SJSA1 (cell line): ENCODE results near the gene DMTF1. TPM values are rescaled to one million over a fixed set of nuclear protein-coding genes. Genes with fewer than 3 reads are reported as not detected.

Source experiments
- DNase-seq, 2 experiments: peaks; one replicate each; pipeline ENCODE4 v3.0.0-alpha.2; 2015 to 2020; ENCODE audit warnings: low spot score in 2 of 2, low read depth in 1 of 2
- H3K27ac ChIP-seq: fragments of 250-450 bp; sonication (Bioruptor Pico); 2 replicates; pipeline ENCODE4 v1.5.1; 2020; ENCODE audit warnings: mild to moderate bottlenecking, moderate library complexity
- H3K27me3 ChIP-seq: fragments of 250-450 bp; sonication (Bioruptor Pico); replicated peaks from 2 replicates; pipeline ENCODE4 v1.5.1; 2020; ENCODE audit warnings: mild to moderate bottlenecking, moderate library complexity
- H3K36me3 ChIP-seq: fragments of 250-450 bp; sonication (Bioruptor Pico); 2 replicates; pipeline ENCODE4 v1.5.1; 2020; ENCODE audit warnings: mild to moderate bottlenecking
- H3K4me1 ChIP-seq: fragments of 250-450 bp; sonication (Bioruptor Pico); replicated peaks from 2 replicates; pipeline ENCODE4 v1.6.1; 2021; ENCODE audit warnings: mild to moderate bottlenecking
- H3K4me3 ChIP-seq: fragments of 250-450 bp; sonication (Bioruptor Pico); 2 replicates; pipeline ENCODE4 v1.5.1; 2020; ENCODE audit warnings: mild to moderate bottlenecking
- H3K9me3 ChIP-seq: fragments of 250-450 bp; sonication (Bioruptor Pico); replicated peaks from 2 replicates; pipeline ENCODE4 v1.5.1; 2020; ENCODE audit warnings: mild to moderate bottlenecking
- total RNA-seq: library from RNA; depleted of rRNA; stranded (reverse); fragments of >200 nt; shearing (Covaris generic); gene quantifications from 2 replicates; pipeline ENCODE4 v1.2.3, GENCODE V29; 2014

DMTF1 gene
- total RNA-seq, 1 experiment from 2014 or later: 52.1 TPM

DNA sequence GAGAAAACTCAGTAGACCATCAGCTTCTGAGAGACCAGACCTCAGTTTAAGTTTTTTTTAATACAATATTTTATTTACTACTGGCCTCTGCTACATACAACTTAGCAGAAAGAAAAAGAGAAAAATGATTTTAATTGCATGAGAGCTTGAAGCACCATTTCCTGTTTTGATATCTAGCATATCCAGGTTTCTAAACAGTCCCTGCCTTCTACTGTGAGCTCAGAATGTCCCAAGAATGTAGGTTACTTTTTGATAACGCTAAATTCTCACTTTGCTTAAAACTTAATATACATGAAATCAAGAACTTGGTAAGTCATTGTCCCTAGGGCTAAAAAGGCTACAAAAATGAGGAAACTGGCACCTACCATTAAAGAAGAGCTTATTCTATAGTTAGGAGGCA, 60.2 kb downstream of the DMTF1 start:
- Histone ChIP-seq H3K4me3 (no peak overlapping the region), H3K27me3 (no peaks in the 10 kb centered on the region), H3K4me1 (peaks cover 64% of the 10 kb centered on the region), H3K27ac (peak overlapping the region; percentile 70), H3K36me3 (peaks cover 54% of the 10 kb centered on the region), H3K9me3 (no peaks in the 10 kb centered on the region)
- DNase-seq: no peak

DNA sequence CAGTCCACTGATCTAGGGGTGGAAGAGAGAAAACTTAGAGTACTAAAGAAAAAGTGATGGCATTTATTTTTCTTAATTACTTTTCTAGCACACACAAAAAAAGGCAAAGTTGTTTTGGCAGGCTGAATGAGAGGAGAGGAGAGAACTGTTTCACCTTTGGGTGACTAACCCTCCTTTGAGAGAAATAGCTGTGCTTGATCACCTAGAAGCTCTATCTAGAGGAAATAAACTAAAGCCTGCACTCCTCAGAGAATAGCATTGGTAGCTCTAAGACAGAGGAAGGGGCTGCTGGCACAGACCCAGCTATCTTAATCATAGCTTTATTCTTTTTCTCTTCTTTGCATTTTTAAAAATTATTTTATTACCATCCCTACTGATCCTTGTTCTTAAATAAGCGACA, 61.0 kb downstream of the DMTF1 start:
- H3K9me3 ChIP-seq: no peaks in the 10 kb centered on the region
- peaks cover 68% of the 10 kb centered on the region for H3K4me1 ChIP-seq
- DNase-seq: no peak
- H3K4me3 ChIP-seq: no peak overlapping the region
- peak overlapping the region; percentile 70 for H3K27ac ChIP-seq
- H3K27me3 ChIP-seq: no peaks in the 10 kb centered on the region
- H3K36me3 ChIP-seq: peaks cover 55% of the 10 kb centered on the region

DNA sequence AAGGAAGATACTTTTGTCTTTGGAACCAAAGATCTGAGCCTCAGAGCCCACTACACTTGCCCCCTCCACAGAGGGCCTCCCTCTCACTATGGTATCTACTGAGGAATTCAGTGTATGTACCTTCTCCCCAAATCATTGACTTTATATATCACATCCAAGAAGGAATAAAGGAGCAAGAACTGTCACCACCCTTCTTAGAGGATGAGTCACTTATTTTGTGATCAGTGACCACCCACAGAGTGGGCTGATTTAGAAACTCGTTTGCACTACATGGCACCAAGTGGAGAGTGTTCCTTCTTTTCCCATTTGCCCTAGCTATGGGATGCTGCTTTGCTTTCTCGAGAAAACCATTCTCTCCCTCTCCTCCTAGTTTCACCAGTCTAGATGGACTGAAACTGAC, 61.6 kb downstream of the DMTF1 start:
- no peaks in the 10 kb centered on the region for H3K27me3 ChIP-seq
- peak overlapping the region; percentile 70 for H3K27ac ChIP-seq
- peaks cover 51% of the 10 kb centered on the region for H3K36me3 ChIP-seq
- peaks cover 68% of the 10 kb centered on the region for H3K4me1 ChIP-seq
- H3K9me3 ChIP-seq: no peaks in the 10 kb centered on the region
- peak; percentile 74 to 89 for DNase-seq
- no peak overlapping the region for H3K4me3 ChIP-seq

DNA sequence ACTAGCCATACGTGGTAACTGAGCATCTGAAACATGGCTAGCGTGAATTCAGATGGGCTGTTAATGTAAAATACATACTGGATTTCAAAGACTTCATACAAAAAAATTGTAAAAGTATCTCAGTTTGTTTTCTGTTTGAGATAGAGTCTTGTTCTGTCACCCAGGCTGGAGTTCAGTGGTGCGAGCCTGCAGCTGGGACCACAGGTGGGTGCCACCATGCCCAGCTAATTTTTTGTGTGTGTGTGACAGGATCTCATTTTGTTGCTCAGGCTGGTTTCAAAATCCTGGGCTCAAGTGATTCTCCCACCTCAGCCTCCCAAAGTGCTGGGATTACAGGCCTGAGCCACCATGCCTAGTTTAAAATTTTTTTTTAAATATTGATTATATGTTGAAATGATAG, 62.8 kb downstream of the DMTF1 start:
- DNase-seq: no peak
- Histone ChIP-seq H3K4me3 (no peak overlapping the region), H3K36me3 (peaks cover 55% of the 10 kb centered on the region)

DNA sequence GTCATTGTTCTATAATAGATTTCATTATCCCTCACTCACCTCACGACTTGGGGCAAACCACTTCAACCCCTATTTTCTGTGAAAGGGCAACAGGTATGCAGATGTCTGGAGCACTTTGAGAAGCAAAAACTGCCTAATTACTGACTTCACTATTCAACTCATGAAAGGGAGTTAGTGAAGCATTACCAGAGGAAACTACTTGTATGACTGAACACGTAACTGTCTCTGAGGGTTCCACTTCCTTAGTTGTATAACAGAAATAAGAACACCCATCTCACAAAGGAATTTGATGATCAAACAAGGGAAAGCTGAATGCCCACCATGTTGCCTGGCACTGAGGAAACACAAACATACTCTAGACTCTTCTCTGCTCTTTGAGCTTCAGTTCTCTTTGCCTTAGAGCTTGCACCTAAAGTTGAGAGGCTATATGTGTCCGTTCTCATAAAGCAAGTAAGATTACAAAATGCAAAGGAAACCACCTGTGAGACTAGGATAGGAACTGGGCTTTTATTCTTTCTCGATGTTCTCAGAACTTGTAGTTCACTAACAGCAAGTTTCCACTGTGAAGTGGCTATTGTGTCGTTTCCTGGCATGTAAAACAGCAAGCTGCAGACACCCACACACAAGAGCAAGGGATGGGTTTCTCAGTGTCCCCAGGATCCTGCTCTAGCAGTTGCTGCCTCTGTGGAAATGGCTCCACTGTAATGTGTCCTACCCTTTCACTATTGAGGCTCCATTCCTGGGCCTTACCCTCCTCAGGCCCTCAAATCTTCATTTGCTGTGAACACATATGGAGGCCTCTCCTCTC, 64.7 kb downstream of the DMTF1 start:
- peaks cover 63% of the 10 kb centered on the region for H3K4me1 ChIP-seq
- H3K4me3 ChIP-seq: no peak overlapping the region
- H3K27me3 ChIP-seq: no peaks in the 10 kb centered on the region
- DNase-seq: no peak
- H3K9me3 ChIP-seq: no peaks in the 10 kb centered on the region
- peaks cover 39% of the 10 kb centered on the region for H3K36me3 ChIP-seq
- peak overlapping the region; percentile 57 for H3K27ac ChIP-seq

More for the DNA sequence above, 62.8 kb downstream of the DMTF1 start:
- Histone ChIP-seq H3K27ac (peak overlapping the region; percentile 70), H3K27me3 (no peaks in the 10 kb centered on the region), H3K9me3 (no peaks in the 10 kb centered on the region), H3K4me1 (peaks cover 68% of the 10 kb centered on the region)

DNA sequence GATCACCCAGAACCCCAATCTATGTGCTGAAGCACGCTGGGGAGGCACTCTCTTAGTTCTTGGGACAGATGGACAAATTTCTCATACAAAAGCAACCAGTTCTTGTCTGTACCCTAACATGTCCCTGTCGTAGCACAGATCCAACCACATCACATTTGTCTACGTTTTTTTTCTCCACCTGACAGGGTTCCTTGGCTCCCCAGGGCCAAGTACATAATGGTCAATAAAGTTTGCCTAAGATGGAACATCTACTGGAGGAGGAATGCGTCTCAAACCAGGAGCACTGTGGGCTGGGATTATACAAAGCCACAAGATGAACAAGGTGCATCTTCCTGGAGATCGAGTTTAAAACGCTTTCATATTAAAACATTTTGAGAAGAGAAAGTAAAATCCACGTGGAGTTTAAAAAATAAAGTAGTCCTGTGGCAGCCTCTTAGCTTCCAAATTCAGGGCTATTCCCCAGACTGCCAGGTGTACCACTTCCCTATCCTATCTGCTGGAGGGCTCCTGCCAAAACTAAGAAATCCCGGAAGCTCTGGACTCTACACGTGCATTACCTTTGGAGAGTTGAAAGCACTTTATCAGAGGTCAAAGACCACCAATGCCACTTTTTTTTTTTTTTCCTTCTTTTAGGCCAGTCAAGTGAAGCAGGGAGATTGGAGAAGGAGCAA, 65.9 kb downstream of the DMTF1 start:
- H3K9me3 ChIP-seq: no peaks in the 10 kb centered on the region
- H3K4me1 ChIP-seq: peaks cover 51% of the 10 kb centered on the region
- no peak for DNase-seq
- H3K4me3 ChIP-seq: peak overlapping the region; percentile 72; the same call in 1 of the 2 replicates
- no peaks in the 10 kb centered on the region for H3K27me3 ChIP-seq
- no peak overlapping the region for H3K27ac ChIP-seq
- H3K36me3 ChIP-seq: peaks cover 28% of the 10 kb centered on the region

DNA sequence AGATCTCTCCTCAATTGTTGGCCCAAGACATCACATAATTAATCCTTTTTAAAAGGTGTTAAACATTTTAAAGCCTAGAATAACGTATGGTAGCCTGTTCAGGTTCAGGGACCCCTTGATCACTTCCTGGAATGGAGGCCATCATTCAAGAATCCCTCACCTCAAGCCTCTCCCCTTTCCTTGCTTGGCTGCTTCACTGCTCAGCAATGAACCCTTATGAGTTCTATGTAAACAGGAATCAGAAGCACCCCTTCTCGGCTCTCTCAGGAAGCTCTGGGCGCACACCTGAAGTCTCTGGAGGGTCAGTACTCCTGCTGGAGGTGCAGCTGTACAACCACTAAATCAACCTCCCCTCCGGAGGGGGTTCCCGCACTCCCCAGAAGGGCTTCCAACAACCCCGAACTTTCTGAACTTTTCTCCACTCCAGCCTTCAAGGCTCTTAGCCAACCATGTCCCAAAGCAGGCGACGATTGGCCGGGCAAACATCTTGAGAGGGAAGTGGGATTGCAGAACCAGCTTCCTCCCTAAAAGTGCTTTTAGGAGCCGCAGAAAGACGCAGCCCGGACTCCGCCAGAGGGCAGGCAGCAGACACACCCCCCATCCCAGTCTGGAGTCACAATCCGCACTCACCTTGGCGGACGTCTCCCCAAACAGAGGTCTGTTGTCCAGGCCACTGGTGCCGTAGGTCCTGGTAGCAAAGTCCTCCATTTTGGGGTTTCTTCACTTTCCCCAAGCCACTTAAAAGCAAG, 66.7 kb downstream of the DMTF1 start:
- Histone ChIP-seq H3K27ac (peak overlapping the region; percentile 55), H3K4me3 (peak overlapping the region; percentile 72), H3K27me3 (no peaks in the 10 kb centered on the region), H3K4me1 (peaks cover 42% of the 10 kb centered on the region), H3K36me3 (peaks cover 28% of the 10 kb centered on the region), H3K9me3 (no peaks in the 10 kb centered on the region)
- peak; percentile 53 to 60 for DNase-seq

DNA sequence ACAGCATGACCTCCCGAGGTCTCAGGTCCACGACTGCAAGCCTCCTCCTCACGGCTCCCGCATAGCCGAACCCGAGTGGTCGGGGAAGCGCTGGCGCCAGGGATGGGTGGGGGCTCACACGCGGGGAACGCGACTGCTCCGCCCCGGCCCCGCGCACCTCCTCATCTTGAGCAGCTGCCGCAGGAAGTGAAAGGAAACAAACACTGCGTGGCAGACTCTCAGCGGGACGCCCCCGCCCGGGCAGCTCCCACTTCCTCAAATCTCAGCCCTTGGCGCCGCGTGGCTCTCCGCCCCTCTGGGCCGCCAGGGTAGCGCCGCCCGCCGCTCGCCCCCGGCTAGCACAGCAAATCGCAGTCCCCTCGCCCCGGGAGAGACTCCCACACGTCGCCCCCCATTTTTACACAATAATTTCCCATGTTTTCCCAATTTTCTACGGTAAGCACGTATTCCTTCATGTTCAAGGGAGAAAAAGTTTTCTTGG, 67.3 kb downstream of the DMTF1 start, which contains the start of gene TMEM243:
Gene TMEM243, minus strand, starts transcription at position 188 of the 481 bp plus-strand sequence. CDS start 229 bp downstream, outside the sequence.
- H3K4me3 ChIP-seq: peak within 1 kb of the TSS; percentile 72
- peak within 1 kb of the TSS; percentile 55 for H3K27ac ChIP-seq
- DNase-seq: peak in 1 of 2 experiments; percentile 77
- H3K9me3 ChIP-seq: no peaks in the 10 kb centered on the region
- H3K27me3 ChIP-seq: no peaks in the 10 kb centered on the region
- peaks cover 36% of the 10 kb centered on the region for H3K4me1 ChIP-seq
- peaks cover 28% of the 10 kb centered on the region for H3K36me3 ChIP-seq

DNA sequence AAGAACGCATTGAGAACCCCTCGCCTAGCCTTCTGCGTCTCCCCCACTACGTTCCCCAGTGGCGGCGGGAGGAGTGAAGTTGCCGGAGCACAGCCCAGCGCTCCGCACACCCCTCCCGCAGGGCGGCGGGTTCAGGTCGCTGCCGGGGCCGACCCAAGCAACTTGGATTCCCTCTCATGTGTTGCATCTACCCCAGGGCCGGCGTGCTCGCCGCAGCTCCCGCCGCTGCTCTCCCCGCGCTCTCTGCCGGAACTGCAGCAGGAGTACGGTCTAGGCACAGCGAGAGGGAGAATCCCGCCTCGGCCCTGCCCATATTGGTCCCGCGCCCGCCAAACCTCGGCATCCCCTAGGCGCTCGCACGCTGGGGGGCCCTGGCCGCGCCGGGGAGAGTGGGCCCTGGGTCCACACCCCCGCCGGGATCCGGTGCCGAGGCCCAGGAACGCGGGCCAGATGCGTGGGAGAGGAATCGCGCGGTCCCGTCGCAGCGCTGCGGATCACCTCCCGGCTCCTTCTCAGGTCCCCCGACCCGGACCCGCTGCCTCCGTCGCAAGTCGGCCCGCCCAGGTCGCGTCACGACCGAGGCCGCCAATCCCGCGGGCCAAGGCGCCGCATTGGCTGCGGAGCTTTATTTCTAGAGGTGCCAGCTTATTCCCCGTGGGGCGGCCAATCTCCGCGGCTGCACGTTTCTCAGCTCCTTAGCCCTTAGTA, 67.9 kb downstream of the DMTF1 start:
- no peaks in the 10 kb centered on the region for H3K9me3 ChIP-seq
- H3K27ac ChIP-seq: peak overlapping the region; percentile 55
- DNase-seq: peak; percentile 71 to 73
- H3K4me1 ChIP-seq: peaks cover 30% of the 10 kb centered on the region
- peak overlapping the region; percentile 72 for H3K4me3 ChIP-seq
- no peaks in the 10 kb centered on the region for H3K27me3 ChIP-seq
- H3K36me3 ChIP-seq: peaks cover 25% of the 10 kb centered on the region

DNA sequence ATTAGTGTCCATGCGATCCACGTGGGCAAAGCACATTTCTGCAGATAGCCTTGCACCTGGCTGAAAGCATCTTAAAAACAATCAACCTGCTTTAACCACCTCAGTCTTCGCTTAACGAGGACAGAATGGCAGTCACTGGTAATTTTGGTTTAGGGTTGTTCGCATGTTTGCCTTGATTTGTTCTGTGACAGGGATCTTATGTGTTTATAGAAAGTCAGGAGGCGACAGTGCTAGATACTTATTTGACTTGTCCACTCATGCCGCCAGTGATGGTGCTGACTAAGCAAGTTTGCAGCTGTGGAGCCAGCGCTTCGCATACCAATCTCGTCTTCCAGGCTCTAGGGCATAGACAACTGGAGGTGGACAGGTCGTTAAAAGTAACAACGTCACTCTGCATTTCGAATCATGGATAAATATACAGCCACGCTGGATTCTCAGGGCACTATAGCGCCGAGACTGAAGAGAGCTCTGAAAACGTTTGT, 68.5 kb downstream of the DMTF1 start:
- peaks cover 24% of the 10 kb centered on the region for H3K4me1 ChIP-seq
- H3K36me3 ChIP-seq: peaks cover 25% of the 10 kb centered on the region
- H3K9me3 ChIP-seq: no peaks in the 10 kb centered on the region
- no peaks in the 10 kb centered on the region for H3K27me3 ChIP-seq
- peak overlapping the region; percentile 72 for H3K4me3 ChIP-seq
- no peak for DNase-seq
- H3K27ac ChIP-seq: no peak overlapping the region

DNA sequence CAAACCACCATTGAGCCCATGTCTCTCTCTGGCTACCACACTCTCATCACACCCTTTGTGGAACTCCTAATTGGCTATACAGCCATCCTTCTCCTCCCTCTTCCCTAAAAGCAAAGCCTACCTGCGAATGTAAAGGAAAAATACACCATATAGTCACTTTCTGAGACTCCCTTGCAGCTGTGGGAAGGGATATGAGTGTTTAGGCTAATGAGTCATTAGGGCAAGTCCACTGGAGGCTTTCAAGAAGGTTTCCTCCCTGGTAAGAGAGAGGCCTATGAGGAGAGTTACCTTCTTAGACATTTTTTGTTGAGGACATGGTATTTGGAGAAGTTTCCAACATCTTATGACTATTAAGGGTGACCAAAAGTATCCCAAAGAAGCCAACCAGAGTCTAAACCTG, 71.4 kb downstream of the DMTF1 start:
- H3K4me3 ChIP-seq: no peak overlapping the region
- no peak overlapping the region for H3K27ac ChIP-seq
- no peaks in the 10 kb centered on the region; the same call in 1 of the 2 replicates for H3K27me3 ChIP-seq
- no peaks in the 10 kb centered on the region for H3K9me3 ChIP-seq
- H3K36me3 ChIP-seq: peaks cover 7% of the 10 kb centered on the region
- peaks cover 8% of the 10 kb centered on the region for H3K4me1 ChIP-seq
- DNase-seq: no peak

DNA sequence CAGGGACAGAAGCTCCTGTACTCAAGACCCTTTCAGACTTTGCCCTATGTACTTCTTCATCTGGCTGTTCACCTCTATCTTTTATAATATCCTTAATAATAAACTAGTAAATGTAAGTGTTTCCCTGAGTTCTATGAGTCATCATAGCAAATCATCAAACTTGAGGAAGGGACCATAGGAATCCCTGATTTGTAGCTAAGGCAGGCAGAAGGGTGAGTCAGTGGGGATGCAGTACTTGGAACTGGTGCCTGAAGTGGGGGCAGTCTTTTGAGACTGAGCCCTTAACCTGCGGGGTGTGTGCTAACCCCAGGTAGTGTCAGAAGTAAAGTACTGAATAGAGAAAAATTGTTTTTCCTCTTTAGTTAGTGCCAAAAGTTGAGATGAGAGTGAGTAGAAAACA, 73.4 kb downstream of the DMTF1 start:
- H3K27ac ChIP-seq: no peak overlapping the region
- no peak overlapping the region for H3K4me3 ChIP-seq
- no peaks in the 10 kb centered on the region for H3K36me3 ChIP-seq
- H3K27me3 ChIP-seq: no peaks in the 10 kb centered on the region; the same call in 1 of the 2 replicates
- H3K9me3 ChIP-seq: no peaks in the 10 kb centered on the region
- peaks cover 8% of the 10 kb centered on the region for H3K4me1 ChIP-seq
- no peak for DNase-seq

DNA sequence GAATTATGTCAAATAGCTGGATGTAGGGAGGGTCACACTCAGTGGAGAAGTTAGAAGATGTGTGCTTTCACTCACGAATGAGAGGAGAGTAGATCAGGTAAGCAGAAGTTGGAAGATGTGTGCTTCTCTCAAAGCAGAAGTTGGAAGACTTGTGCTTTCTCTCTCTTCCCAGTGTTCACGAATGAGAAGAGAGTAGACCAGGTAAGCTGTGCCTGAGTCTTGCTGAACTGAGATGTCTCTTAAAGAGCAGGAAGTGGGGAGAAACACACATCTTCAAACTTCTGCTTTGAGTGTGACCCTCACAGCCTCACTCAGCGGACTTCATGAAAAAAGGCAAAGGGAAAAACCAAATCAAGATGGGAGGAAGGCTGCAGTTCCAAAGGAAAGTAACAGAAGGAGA, 74.2 kb downstream of the DMTF1 start:
- no peak for DNase-seq
- Histone ChIP-seq H3K27me3 (no peaks in the 10 kb centered on the region; the same call in 1 of the 2 replicates), H3K9me3 (no peaks in the 10 kb centered on the region), H3K27ac (no peak overlapping the region), H3K4me1 (peaks cover 9% of the 10 kb centered on the region), H3K36me3 (no peaks in the 10 kb centered on the region), H3K4me3 (no peak overlapping the region)
